DMS 273 (cell line): Measurements from ENCODE around the gene VPS9D1.
A peak's percentile ranks its signal among the peaks of the same experiment; 100 is the strongest.

Experiments used
- DNase-seq: peaks from one replicate; lab custom pipeline; 2025; ENCODE audit not compliant: unreplicated experiment; lab: John Stamatoyannopoulos, UW

VPS9D1 gene

GRCh38 chr16:89732918-89733242, 12.2 kb upstream of the VPS9D1 start:
- DNase-seq, result no peak

GRCh38 chr16:89732142-89732917, 11.6 kb upstream of the VPS9D1 start:
- DNase-seq, result no peak

DNA sequence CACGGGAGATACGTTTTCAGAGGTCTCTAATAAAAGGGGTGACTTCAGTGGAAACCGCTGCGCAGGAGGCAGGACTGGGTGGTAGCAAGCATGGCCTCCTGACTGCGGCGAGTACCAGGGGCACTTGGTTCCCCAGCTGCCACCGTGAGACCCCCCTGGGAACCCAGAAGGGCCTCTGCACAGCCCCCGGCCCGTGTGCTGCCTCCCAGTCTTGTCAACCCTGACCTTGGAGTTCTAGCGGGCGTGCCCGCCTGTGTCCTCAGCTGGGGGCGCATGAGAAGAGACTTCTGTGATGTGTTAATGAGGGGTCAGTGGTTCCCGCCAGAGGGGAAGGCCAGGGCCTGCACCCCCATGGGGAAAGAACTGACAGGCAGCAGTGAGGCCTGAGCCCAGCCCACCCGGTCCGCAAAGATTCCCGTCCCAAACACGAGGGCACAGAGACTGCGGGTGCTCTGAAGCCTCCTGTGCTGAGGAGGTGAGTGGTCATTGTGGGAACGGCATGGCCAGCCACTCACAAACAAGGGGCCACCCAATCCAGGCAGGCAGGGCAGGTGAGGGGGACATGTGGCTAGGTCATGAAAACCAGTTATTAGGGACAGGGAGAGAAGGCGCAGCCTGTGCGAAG, 10.0 kb upstream of the VPS9D1 start:
- no peak for DNase-seq

- DNase-seq, result no peak
These were observed 9.3 kb upstream of the VPS9D1 start for GRCh38 chr16:89729863-89730593.

DNA sequence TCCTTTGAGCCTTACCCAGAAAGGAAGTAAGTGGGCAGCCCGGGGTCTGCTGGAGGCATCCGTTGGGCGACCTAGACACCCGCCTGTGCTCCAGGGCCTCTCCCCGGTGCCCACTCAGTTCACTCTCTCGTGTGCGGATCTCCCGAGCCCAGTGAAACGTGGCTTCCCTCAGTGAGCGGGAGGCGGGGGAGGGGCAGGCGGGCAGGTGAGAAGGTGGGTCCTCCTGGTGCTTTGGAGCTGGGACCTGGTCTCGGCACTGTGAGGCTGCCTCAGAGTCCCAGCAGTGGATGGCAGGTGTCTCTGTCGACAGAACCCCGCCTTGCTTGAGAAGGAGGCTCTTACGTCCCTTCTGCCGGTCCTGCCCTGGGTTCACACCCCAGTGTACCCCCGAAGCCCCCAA, 8.6 kb upstream of the VPS9D1 start:
- no peak for DNase-seq

DNA sequence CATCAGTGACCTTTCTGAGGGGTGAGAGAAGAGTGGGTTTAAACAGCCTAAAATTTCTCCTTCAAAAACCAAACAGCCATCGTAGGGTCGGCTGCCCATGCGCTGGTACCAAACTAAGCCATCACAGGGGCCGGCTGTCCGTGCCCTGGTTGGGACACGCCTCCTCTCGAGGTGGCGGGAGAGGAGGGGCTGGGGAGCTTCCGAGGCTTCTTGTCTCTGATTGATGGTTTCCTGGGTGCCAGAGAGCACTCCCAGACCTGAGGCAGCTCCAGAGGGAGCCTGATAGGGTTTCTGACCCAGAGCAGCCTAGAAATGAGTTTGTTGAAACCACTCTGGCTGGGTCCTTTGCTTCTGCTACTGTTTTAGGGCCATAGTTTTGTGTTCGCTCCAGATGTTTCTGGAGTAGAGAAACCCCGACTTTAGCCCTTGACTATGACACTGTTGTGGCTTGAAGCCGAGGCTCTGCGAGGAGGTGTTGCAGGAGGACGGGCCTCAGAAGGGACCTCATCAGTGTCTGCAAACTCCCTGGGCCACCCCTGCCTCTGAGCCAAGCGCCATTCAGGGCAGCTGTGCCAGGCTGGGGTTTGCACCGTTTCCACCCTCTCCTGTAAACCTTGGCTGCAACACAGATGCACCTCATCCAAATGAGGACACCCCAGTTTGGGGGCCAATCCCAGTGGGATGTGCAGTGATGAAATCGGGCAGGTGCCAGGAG, 6.9 kb upstream of the VPS9D1 start:
- DNase-seq, result no peak

DNA sequence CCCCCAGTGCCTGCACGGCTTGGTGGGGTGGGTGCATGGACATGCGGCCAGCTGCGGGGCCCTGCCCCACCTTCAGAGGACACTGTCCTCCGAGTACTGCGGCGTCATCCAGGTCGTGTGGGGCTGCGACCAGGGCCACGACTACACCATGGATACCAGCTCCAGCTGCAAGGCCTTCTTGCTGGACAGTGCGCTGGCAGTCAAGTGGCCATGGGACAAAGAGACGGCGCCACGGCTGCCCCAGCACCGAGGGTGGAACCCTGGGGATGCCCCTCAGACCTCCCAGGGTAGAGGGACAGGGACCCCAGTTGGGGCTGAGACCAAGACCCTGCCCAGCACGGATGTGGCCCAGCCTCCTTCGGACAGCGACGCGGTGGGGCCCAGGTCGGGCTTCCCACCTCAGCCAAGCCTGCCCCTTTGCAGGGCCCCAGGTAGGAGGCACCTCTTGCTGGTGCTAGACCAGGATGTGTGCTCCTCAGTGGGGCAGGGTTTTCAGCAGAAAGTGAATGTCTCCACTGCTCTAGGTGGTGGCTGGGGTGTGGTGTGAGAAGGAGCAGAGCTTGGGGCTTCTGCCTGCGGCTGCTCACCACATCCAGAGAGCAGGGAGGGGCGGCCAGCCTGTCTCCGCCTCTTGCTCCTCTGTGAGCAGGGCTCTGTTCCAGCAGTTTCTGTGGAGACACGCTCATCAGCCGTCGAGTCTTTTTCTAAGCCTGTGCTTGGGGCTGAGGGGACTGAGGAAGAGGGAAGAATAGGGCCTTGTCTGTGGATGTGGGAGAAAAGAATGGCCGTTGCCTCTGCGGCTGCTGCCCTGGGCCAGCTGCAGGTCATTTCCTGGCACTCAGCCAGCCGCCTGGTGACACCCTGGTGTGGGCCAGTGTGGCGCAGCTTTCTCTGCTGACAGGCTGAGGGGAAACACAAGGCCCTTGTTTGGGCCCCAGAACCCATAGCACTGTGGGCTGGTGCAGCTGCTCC, 2.9 kb upstream of the VPS9D1 start:
- DNase-seq, result no peak

- DNase-seq, result no peak
These were observed 1.9 kb upstream of the VPS9D1 start for GRCh38 chr16:89722392-89723278.

- peak; percentile 79 for DNase-seq
These were observed 1.1 kb upstream of the VPS9D1 start for GRCh38 chr16:89721546-89722391.

GRCh38 chr16:89720551-89720812, 216 bp downstream of the VPS9D1 start:
- peak; percentile 84 for DNase-seq

DNA sequence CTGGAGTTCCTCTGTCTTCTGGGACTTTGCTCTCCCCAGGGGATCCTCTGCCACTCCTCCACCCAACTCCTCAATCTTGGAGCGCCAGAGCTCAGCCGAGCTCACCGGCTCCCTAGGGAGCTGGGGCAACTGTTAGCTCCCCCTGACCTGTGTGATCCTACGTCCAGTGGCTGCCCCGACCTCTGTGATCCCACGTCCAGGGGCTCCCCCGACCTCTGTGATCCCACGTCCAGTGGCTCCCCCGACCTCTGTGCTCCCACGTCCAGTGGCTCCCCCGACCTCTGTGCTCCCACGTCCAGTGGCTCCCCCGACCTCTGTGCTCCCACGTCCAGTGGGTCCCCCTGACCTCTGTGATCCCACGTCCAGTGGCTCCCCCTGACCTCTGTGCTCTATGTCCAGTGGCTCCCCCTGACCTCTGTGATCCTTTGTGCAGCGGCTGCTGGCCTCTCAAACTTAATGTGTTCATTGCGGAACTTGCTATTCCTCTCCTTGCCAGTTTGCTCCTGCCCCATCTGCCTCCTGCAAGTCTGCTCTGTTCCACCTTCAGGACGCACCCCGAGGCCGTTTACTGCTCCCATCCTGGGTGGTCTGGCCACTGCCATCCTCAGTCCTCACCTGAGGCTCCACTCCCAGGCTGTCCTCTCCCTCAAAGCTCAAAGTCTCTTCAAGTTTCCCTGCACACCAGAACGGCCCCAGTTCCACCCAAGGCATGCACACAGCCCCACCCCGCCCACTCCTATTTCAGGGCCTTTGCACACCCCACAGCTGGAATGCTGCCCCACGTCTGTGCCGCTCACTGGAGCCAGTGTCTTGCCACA, 2.8 kb downstream of the VPS9D1 start:
- DNase-seq, result no peak

DNA sequence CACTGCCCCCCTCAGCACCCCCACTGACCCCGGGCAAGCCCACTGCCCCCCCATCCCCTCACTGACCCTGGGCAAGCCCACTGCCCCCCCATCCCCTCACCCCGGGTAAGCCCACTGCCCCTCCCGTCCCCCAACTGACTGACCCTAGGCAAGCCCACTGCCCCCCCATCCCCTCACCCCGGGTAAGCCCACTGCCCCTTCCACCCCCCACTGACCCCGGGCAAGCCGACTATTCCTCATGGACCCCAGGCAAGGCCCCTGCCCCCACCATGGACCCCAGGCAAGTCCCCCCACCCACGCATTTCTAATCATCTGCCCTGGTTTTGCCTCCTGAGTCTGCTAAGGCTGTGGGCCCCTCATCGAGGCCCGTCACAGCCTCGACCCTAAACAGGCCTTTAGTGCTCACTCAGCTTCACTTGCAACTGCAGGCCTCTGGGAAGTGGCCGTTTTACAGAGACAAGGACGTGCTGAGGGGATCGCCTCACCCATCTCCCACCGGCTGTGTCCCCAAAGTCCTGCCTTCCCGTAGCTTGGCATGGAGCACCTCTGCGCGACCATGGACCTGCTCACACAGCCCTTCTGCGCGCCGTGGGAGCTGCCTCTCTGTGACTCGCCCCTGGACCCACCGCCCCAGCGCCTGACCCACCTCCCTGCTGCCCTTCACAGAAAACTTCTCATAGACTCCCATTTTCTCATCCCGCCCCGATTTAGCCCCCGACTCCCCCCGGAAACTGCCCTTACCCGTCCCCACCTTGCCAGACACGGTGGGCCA, 3.6 kb downstream of the VPS9D1 start:
- DNase-seq, result no peak

GRCh38 chr16:89716493-89716892, 4.2 kb downstream of the VPS9D1 start:
- DNase-seq, result no peak

DNA sequence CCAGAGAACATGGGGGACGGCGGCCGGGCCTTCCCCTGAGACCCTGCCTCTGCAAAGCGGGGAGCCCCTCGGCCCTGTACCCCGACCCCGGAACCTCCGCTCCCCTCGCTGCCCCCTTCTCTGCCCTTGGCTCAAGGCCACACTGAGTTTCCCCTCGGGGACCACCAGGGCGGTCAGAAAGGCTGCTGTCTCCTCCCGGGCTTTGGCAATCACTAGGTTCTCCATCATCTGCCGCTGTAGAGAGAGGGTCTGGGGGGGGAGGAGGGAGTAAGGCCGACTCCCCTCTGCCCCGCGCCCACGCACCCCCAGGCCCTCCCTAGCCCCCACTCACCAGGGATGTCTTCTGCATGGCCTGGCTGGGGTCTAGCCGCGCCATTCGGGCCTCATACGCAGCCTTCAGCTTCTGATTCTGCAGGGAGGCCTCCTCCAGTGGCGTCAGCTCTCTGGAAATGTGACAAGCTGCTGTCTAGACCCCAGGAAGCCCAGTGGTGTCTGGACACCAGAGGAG, 8.4 kb downstream of the VPS9D1 start:
- peak; percentile 81 for DNase-seq

DNA sequence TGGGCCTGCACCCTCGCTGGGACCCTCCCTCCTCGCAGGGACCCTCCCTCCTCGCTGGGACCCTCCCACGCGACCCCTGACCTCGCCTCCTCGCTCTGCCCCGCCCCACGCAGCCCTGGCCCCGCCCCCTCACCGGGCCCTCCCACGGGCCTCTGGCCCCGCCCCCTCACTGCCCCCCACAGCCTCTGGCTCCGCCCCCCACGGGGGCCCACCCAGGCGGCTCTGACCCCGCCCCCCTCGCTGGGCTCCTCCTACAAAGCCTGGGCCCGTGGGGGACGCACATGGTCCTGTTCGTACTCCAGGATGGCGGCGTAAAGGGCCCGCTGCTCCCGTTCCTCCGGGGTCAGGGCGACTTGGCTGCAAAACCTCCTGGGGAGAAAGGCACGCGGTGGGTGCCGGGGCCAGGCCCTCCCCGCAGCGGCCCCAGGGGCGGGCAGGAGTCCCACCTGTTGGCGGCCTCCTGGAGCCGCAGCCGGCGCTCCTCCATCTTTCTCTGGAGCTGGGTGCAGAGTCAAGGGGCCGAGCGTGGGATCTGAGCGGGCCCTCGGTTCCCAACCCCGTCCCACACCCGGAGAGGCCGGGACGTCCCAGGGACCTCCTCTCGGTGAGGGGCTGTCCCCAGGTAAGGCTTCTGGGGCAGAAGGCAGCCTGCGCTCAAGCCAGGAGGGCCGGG, 9.0 kb downstream of the VPS9D1 start:
- DNase-seq, result peak; percentile 88
